Activated naive CD8-positive, alpha-beta T cell treated with anti-CD3 and anti-CD28 coated beads, Interleukin-2, amount 50 U/mL, for 16 hours (primary cell): Measurements from ENCODE around the gene RTTN.
"Not testable (repeated sequence)": the region's sequence is repeated elsewhere in the genome, so short reads cannot be mapped to it uniquely, and the experiment has no call there.

Experiments used
- DNase-seq: peaks from one replicate; pipeline ENCODE4 v3.0.0-alpha.2; 2020; ENCODE audit warnings: low read depth, low spot score

Gene RTTN

GRCh38 chr18:69978732-69979715 lies 226.5 kb downstream of the RTTN start:
- no peak for DNase-seq

DNA sequence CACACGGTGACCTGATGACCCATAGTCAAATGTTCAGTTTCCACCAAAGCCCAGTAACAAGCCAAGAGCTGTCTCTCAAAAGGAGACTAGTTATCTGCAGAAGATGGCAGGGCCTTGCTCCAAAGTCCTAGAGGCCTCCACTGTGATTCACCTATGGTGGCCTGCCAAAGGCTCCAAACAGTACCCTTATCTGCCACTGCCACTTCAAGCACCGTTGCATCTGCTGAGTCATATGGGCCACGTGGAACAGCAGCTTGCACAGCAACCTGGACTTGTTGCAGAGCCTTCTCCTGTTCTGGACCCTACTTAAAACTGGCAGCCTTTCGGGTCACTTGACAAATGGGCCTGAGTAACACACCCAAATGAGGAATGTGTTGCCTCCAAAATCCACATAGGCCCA lies 230.2 kb downstream of the RTTN start:
- DNase-seq = not testable (repeated sequence)

DNA sequence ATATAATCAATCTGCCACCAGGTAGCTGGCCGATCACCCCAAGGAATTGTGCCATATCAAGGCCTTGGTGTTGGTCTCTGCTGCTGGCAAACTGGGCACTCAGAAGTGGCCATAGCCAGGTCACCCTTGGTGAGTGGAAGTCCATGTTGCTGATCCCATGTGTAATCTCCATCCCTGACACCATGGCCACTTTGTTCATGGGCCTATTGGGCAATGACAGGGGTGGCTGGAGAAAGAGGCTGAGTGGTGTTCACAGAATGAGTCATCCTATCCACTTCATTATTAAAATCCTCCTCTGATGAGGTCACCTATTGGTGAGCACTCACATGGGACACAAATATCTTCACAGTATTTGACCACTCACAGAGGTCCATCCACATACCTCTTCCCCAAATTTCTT lies 231.1 kb downstream of the RTTN start:
- DNase-seq = no peak

- no peak for DNase-seq
These were observed 236.0 kb downstream of the RTTN start for GRCh38 chr18:69969491-69969890.

- DNase-seq = no peak
These were observed 237.4 kb downstream of the RTTN start for GRCh38 chr18:69968039-69968438.

- DNase-seq = no peak
These were observed 242.3 kb downstream of the RTTN start for GRCh38 chr18:69963196-69963595.

- no peak for DNase-seq
These were observed 243.8 kb downstream of the RTTN start for GRCh38 chr18:69961718-69962117.

DNA sequence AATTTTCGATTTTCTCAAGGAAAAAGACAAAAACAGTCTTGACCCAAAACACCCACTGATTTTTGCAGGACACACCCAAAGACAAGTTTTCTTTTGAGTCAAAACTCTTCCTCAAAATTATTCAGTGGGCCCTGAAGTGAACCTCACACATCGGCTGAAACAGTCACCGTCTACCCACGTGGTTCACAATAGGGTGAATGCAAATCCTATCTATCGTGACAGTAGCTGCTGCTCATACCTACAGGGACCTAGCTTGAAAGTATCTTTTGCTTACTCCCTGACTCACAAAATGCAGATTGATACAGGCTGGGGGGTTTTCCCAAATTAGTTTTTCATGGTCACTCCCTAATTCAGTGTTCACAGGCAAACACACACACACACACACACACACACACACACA lies 247.1 kb downstream of the RTTN start:
- no peak for DNase-seq

GRCh38 chr18:69957747-69958146 lies 247.7 kb downstream of the RTTN start:
- DNase-seq = no peak

GRCh38 chr18:69956665-69957620 lies 248.5 kb downstream of the RTTN start:
- no peak for DNase-seq

- DNase-seq = no peak
These were observed 249.4 kb downstream of the RTTN start for GRCh38 chr18:69956057-69956456.

DNA sequence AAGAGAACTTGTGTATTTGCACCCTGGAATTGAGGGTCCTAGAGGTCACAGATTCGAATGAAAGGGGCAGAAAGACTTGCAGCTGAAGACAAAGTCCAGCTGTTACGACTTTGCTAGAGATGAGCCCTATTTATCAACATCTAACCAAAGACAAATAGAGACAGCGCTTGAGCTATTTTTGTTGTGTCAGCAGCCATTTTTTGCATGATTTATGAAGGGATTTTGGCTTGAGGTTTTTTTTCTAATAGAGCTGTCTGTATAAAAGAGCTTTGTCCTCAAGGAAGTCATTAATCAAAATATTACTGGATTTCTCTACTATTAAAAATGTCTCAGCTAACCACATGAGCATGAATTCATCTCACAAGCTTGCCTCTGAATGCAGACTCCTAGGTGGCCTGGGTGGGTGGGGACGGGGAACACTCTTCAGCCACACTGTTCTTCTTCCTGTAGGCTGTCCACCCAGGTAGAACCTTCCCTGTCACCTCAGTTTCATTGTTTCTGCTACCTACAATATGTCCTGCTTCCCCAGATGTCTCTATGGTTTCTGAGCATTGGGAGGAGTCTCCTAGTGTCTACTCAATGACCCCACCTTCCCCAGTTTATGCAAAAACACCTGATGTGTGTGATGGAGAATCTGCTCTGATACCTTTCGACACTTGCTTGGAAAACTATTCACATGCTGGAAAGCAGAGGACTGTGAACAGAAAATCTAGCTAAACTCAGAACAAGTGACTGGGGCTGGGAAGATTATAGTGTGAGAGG lies 250.6 kb downstream of the RTTN start:
- DNase-seq = no peak

DNA sequence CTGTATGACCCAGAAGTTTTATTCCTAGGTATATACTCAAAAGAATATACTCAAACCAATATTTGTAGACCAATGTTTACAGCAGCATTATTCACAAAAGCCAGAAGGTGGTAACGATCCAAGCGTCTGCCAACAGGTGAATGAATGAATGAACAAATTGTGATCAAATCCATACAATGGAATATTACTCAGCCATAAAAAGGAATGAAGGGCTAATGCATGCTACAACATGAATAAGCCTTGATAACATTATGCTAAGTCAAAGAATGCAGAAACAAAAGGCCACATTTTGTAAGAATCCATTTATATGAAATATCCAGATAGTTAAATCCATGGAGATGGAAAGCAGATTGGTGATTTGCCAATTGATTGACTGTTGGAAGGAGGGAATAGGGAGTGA lies 252.3 kb downstream of the RTTN start:
- no peak for DNase-seq
